HepG2 (cell line): Measurements from ENCODE around the gene C2CD4A. TPM values are rescaled to one million over a fixed set of nuclear protein-coding genes. Genes with fewer than 3 reads are reported as not detected.
A peak's percentile ranks its signal among the peaks of the same experiment; 100 is the strongest.

ENCODE experiments used
- E2F5 ChIP-seq: sonication (generic); formaldehyde crosslinking; conservative IDR thresholded peaks from 2 replicates; pipeline ENCODE4 v1.4.0; 2020; ENCODE audit warnings: missing genetic modification reagents
- FLYWCH1 ChIP-seq: sonication (generic); formaldehyde crosslinking; IDR thresholded peaks from 2 replicates; pipeline ENCODE4 v1.8.1; 2023; ENCODE audit warnings: mild to moderate bottlenecking, missing genetic modification reagents
- IRF2 ChIP-seq: IDR thresholded peaks from 2 replicates; pipeline ENCODE4 v1.6.1; 2018; ENCODE audit warnings: missing genetic modification reagents, missing compliant biosample characterization
- MED13 ChIP-seq: sonication (generic); formaldehyde crosslinking; IDR thresholded peaks from 2 replicates; pipeline ENCODE4 v1.5.0; 2020; ENCODE audit warnings: missing genetic modification reagents
- PRMT3 ChIP-seq: sonication (generic); formaldehyde crosslinking; IDR thresholded peaks from 2 replicates; pipeline ENCODE4 v1.8.1; 2022; ENCODE audit warnings: low read depth, mild to moderate bottlenecking, moderate library complexity, missing genetic modification reagents, borderline replicate concordance
- SMYD3 ChIP-seq: sonication (generic); formaldehyde crosslinking; IDR thresholded peaks from 2 replicates; pipeline ENCODE4 v1.8.1; 2023; ENCODE audit warnings: mild to moderate bottlenecking, missing genetic modification reagents
- SNAPC2 ChIP-seq: sonication (generic); formaldehyde crosslinking; IDR thresholded peaks from 2 replicates; pipeline ENCODE4 v1.8.1; 2022; ENCODE audit warnings: mild to moderate bottlenecking, missing genetic modification reagents
- U2AF1 ChIP-seq: fragments of 200-400 bp; formaldehyde crosslinking; optimal IDR thresholded peaks from 2 replicates; pipeline ENCODE3; 2017; ENCODE audit warnings: mild to moderate bottlenecking, low read depth, low read length
- XRCC5 ChIP-seq: fragments of 200-400 bp; formaldehyde crosslinking; optimal IDR thresholded peaks from 2 replicates; pipeline ENCODE3; 2017; ENCODE audit warnings: mild to moderate bottlenecking, low read length
- polyA plus RNA-seq, 8 experiments: library from polyadenylated mRNA; depleted of rRNA in 3 of 8; stranded (reverse) in 7 of 8; unstranded in 1 of 8; fragments of >200 nt; fragmentation: Illumina TruSeq in 4 of 8; extraction: Trizol in 4 of 8; gene quantifications; 2 replicates each; pipeline versions ENCODE4 v1.2.1 to v1.2.3, GENCODE V29; 2011 to 2016; ENCODE audit warnings: low read depth in 4 of 8, missing spikeins in 1 of 8, mixed read lengths in 1 of 8; ENCODE audit not compliant: insufficient read depth in 1 of 8
- total RNA-seq, 5 experiments: library from RNA; depleted of rRNA; stranded (reverse); fragments of >200 nt; fragmentation: Illumina TruSeq; extraction: Trizol; gene quantifications; 2 replicates each; pipeline ENCODE4 v1.2.3, GENCODE V29; 2016; ENCODE audit warnings: low read depth in 1 of 5
- TF ChIP-seq, protein P1 (sequence below): sonication (generic); formaldehyde crosslinking; IDR thresholded peaks from 2 replicates; pipeline ENCODE4 v1.5.1; 2020; ENCODE audit warnings: mild to moderate bottlenecking, missing genetic modification reagents
- TF ChIP-seq, protein P2 (sequence below): sonication (generic); formaldehyde crosslinking; IDR thresholded peaks from 2 replicates; pipeline ENCODE4 v1.4.0; 2020; ENCODE audit warnings: missing genetic modification reagents
- TF ChIP-seq, protein P3 (sequence below): sonication (generic); formaldehyde crosslinking; IDR thresholded peaks from 2 replicates; pipeline ENCODE4 v1.4.0; 2020; ENCODE audit warnings: mild to moderate bottlenecking, missing genetic modification reagents
- TF ChIP-seq, protein P4 (sequence below): sonication (generic); formaldehyde crosslinking; IDR thresholded peaks from 2 replicates; pipeline ENCODE4 v1.5.1; 2020; ENCODE audit warnings: missing genetic modification reagents, mild to moderate bottlenecking, borderline replicate concordance

Gene C2CD4A
- total and polyA plus RNA-seq, 2 of the 13 experiments (the other 11 are each of a cell fraction or from before 2014, with no cell fraction given) = 0.20 TPM; not detected in 1

- TF ChIP-seq, protein P1, sequence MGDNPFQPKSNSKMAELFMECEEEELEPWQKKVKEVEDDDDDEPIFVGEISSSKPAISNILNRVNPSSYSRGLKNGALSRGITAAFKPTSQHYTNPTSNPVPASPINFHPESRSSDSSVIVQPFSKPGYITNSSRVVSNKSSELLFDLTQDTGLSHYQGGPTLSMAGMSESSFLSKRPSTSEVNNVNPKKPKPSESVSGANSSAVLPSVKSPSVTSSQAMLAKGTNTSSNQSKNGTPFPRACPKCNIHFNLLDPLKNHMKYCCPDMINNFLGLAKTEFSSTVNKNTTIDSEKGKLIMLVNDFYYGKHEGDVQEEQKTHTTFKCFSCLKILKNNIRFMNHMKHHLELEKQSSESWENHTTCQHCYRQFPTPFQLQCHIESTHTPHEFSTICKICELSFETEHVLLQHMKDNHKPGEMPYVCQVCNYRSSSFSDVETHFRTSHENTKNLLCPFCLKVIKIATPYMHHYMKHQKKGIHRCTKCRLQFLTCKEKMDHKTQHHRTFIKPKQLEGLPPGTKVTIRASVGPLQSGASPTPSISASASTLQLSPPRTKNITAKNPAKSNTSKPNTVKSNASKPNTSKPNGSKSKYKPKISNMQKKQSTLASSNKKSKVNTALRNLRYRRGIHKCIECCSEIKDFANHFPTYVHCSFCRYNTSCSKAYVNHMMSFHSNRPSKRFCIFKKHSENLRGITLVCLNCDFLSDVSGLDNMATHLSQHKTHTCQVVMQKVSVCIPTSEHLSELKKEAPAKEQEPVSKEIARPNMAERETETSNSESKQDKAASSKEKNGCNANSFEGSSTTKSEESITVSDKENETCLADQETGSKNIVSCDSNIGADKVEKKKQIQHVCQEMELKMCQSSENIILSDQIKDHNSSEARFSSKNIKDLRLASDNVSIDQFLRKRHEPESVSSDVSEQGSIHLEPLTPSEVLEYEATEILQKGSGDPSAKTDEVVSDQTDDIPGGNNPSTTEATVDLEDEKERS (CRISPR knock-in tag) = no peak
- TF ChIP-seq, protein P2, sequence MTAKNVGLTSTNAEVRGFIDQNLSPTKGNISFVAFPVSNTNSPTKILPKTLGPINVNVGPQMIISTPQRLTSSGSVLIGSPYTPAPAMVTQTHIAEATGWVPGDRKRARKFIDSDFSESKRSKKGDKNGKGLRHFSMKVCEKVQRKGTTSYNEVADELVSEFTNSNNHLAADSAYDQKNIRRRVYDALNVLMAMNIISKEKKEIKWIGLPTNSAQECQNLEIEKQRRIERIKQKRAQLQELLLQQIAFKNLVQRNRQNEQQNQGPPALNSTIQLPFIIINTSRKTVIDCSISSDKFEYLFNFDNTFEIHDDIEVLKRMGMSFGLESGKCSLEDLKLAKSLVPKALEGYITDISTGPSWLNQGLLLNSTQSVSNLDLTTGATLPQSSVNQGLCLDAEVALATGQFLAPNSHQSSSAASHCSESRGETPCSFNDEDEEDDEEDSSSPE (CRISPR knock-in tag) = peak; percentile 95
- 0 out of 2 replicates have a peak, but pooled peaks have one; percentile 36 for TF ChIP-seq PRMT3
- TF ChIP-seq E2F5 (CRISPR knock-in tag) = peak; percentile 93
- TF ChIP-seq IRF2 (CRISPR knock-in tag) = 0 out of 2 replicates have a peak, but pooled peaks have one; percentile 53
- TF ChIP-seq MED13 = no peak
- no peak for TF ChIP-seq U2AF1
- TF ChIP-seq SNAPC2 (CRISPR knock-in tag) = peak; percentile 71; the same call in 1 of the 2 replicates
- TF ChIP-seq, protein P3, sequence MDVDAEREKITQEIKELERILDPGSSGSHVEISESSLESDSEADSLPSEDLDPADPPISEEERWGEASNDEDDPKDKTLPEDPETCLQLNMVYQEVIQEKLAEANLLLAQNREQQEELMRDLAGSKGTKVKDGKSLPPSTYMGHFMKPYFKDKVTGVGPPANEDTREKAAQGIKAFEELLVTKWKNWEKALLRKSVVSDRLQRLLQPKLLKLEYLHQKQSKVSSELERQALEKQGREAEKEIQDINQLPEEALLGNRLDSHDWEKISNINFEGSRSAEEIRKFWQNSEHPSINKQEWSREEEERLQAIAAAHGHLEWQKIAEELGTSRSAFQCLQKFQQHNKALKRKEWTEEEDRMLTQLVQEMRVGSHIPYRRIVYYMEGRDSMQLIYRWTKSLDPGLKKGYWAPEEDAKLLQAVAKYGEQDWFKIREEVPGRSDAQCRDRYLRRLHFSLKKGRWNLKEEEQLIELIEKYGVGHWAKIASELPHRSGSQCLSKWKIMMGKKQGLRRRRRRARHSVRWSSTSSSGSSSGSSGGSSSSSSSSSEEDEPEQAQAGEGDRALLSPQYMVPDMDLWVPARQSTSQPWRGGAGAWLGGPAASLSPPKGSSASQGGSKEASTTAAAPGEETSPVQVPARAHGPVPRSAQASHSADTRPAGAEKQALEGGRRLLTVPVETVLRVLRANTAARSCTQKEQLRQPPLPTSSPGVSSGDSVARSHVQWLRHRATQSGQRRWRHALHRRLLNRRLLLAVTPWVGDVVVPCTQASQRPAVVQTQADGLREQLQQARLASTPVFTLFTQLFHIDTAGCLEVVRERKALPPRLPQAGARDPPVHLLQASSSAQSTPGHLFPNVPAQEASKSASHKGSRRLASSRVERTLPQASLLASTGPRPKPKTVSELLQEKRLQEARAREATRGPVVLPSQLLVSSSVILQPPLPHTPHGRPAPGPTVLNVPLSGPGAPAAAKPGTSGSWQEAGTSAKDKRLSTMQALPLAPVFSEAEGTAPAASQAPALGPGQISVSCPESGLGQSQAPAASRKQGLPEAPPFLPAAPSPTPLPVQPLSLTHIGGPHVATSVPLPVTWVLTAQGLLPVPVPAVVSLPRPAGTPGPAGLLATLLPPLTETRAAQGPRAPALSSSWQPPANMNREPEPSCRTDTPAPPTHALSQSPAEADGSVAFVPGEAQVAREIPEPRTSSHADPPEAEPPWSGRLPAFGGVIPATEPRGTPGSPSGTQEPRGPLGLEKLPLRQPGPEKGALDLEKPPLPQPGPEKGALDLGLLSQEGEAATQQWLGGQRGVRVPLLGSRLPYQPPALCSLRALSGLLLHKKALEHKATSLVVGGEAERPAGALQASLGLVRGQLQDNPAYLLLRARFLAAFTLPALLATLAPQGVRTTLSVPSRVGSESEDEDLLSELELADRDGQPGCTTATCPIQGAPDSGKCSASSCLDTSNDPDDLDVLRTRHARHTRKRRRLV = no peak
- TF ChIP-seq, protein P4, sequence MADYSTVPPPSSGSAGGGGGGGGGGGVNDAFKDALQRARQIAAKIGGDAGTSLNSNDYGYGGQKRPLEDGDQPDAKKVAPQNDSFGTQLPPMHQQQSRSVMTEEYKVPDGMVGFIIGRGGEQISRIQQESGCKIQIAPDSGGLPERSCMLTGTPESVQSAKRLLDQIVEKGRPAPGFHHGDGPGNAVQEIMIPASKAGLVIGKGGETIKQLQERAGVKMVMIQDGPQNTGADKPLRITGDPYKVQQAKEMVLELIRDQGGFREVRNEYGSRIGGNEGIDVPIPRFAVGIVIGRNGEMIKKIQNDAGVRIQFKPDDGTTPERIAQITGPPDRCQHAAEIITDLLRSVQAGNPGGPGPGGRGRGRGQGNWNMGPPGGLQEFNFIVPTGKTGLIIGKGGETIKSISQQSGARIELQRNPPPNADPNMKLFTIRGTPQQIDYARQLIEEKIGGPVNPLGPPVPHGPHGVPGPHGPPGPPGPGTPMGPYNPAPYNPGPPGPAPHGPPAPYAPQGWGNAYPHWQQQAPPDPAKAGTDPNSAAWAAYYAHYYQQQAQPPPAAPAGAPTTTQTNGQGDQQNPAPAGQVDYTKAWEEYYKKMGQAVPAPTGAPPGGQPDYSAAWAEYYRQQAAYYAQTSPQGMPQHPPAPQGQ (CRISPR knock-in tag) = no peak
- TF ChIP-seq XRCC5 = peak; percentile 64
- TF ChIP-seq SMYD3 (CRISPR knock-in tag) = 0 out of 2 replicates have a peak, but pooled peaks have one; percentile 52
- TF ChIP-seq FLYWCH1 = no peak
These were observed at the start of gene C2CD4A (continued) for GRCh38 chr15:62066663-62067447.
